ENCODE measurements around the gene VWA5B1.

VWA5B1 gene

GRCh38 chr1:20351911-20352701, 61.4 kb downstream of the VWA5B1 start:
- DNase-seq = no peak

GRCh38 chr1:20353836-20354235, 63.2 kb downstream of the VWA5B1 start:
- DNase-seq = no peak

GRCh38 chr1:20354610-20355009, 63.9 kb downstream of the VWA5B1 start:
- no peak for DNase-seq

- no peak for DNase-seq
These were observed 64.6 kb downstream of the VWA5B1 start for GRCh38 chr1:20355101-20355827.

- no peak for DNase-seq
These were observed 65.4 kb downstream of the VWA5B1 start for GRCh38 chr1:20355828-20356735.

GRCh38 chr1:20356850-20357459, 66.3 kb downstream of the VWA5B1 start:
- no peak for DNase-seq

- DNase-seq = no peak
These were observed 67.1 kb downstream of the VWA5B1 start for GRCh38 chr1:20357796-20358195.

- DNase-seq = no peak
These were observed 68.1 kb downstream of the VWA5B1 start for GRCh38 chr1:20358761-20359263.

GRCh38 chr1:20359451-20360330, 69.0 kb downstream of the VWA5B1 start:
- peak; percentile 75 for DNase-seq

- no peak for DNase-seq
These were observed 70.7 kb downstream of the VWA5B1 start for GRCh38 chr1:20361401-20361800.

- DNase-seq = peak; percentile 24
These were observed 71.2 kb downstream of the VWA5B1 start for GRCh38 chr1:20361805-20362381.

GRCh38 chr1:20362856-20363255, 72.2 kb downstream of the VWA5B1 start:
- DNase-seq = no peak

- no peak for DNase-seq
These were observed 74.9 kb downstream of the VWA5B1 start for GRCh38 chr1:20365421-20366055.

- DNase-seq = no peak
These were observed 75.4 kb downstream of the VWA5B1 start for GRCh38 chr1:20366056-20366462.

GRCh38 chr1:20366463-20367115, 75.9 kb downstream of the VWA5B1 start:
- no peak for DNase-seq

GRCh38 chr1:20367116-20367585, 76.5 kb downstream of the VWA5B1 start:
- peak; percentile 13 for DNase-seq

GRCh38 chr1:20367626-20368025, 77.0 kb downstream of the VWA5B1 start:
- no peak for DNase-seq

GRCh38 chr1:20368866-20369470, 78.3 kb downstream of the VWA5B1 start:
- no peak for DNase-seq

- no peak for DNase-seq
These were observed 80.0 kb downstream of the VWA5B1 start for GRCh38 chr1:20370698-20371097.
